GM23338 (cell line): ENCODE measurements around the gene PNPLA2.

ENCODE experiments used
- CREB1 ChIP-seq: fragments of 250-450 bp; sonication (Bioruptor Pico); IDR thresholded peaks from 2 replicates; pipeline ENCODE4 v1.5.0; 2020; ENCODE audit warnings: low read depth, mild to moderate bottlenecking, moderate library complexity
- CTCF ChIP-seq, 2 experiments: fragments of 200-600 bp in 1 of 2; sonication (generic) in 1 of 2; conservative IDR thresholded peaks; 2 replicates each; pipeline versions ENCODE4 v1.5.1 to v1.6.1; 2016 to 2017; ENCODE audit warnings: antibody characterized with exemption in 2 of 2, low read depth in 2 of 2, mild to moderate bottlenecking in 2 of 2, moderate library complexity in 1 of 2
- EZH2 ChIP-seq: fragments of 200-600 bp; sonication (generic); IDR thresholded peaks from one replicate; pipeline ENCODE4 v1.8.0; 2017; ENCODE audit warnings: antibody characterized with exemption, mild to moderate bottlenecking, low read depth; ENCODE audit not compliant: unreplicated experiment
- EZH2phosphoT487 ChIP-seq: fragments of 200-600 bp; sonication (generic); IDR thresholded peaks from one replicate; pipeline ENCODE4 v1.8.1; 2018; ENCODE audit warnings: antibody characterized with exemption; ENCODE audit not compliant: unreplicated experiment
- JUNB ChIP-seq: IDR thresholded peaks from one replicate; pipeline ENCODE4 v1.6.1; 2016; ENCODE audit warnings: antibody characterized with exemption; ENCODE audit not compliant: unreplicated experiment
- POLR2AphosphoS5 ChIP-seq: IDR thresholded peaks from 2 replicates; pipeline ENCODE4 v1.6.1; 2016; ENCODE audit warnings: antibody characterized with exemption, low read depth
- REST ChIP-seq: IDR thresholded peaks from one replicate; pipeline ENCODE4 v1.6.1; 2018; ENCODE audit warnings: antibody characterized with exemption; ENCODE audit not compliant: unreplicated experiment
- ZNF331 ChIP-seq: fragments of 250-450 bp; sonication (Bioruptor Pico); IDR thresholded peaks from 2 replicates; pipeline ENCODE4 v1.5.0; 2020; ENCODE audit warnings: low read depth, mild to moderate bottlenecking, moderate library complexity

GRCh38 chr11:794766-795633, 23.7 kb upstream of the PNPLA2 start:
- TF ChIP-seq JUNB, result no peak
- no peak for TF ChIP-seq CTCF (conservative IDR thresholded peaks at IDR 0.05; ENCODE audit: low read depth in 2 of 2)
- TF ChIP-seq EZH2, result no peak
- no peak for TF ChIP-seq EZH2phosphoT487
- no peak for TF ChIP-seq REST
- TF ChIP-seq POLR2AphosphoS5, result no peak
- no peak for TF ChIP-seq CREB1 (CRISPR knock-in tag)
- TF ChIP-seq ZNF331 (CRISPR knock-in tag), result no peak
